WTC11 (cell line): Measurements from ENCODE around the gene KLRC2. TPM values are rescaled to one million over a fixed set of nuclear protein-coding genes. Genes with fewer than 3 reads are reported as not detected.

Experiments used
- ATAC-seq: fragments of 200-7000 bp; cut with Tn5 transposase; 2 replicates; pipeline ENCODE4 v1.10.0; 2021; ENCODE audit warnings: mild to moderate bottlenecking, moderate library complexity
- CTCF ChIA-PET: fragments of 300-600 bp; sonication (Branson Sonifier 250); formaldehyde crosslinking; loops from one replicate; lab custom pipeline; 2021; ENCODE audit warnings: antibody characterized with exemption; lab: Charles Lee
- POLR2A ChIA-PET: fragments of 350-600 bp; sonication (Branson Sonifier 250); formaldehyde crosslinking; loops from one replicate; lab custom pipeline; 2021; ENCODE audit warnings: antibody characterized with exemption; lab: Charles Lee
- DNase-seq: peaks from one replicate; pipeline ENCODE4 v3.0.0; 2021; ENCODE audit warnings: low spot score
- H3K27ac Mint-ChIP-seq: 2 replicates; pipeline ENCODE4 v1.8.0; 2021; ENCODE audit warnings: mixed read lengths
- H3K27me3 Mint-ChIP-seq: 2 replicates; pipeline ENCODE4 v1.8.0; 2021; ENCODE audit warnings: low read depth, mild to moderate bottlenecking, moderate library complexity, mixed read lengths
- H3K36me3 Mint-ChIP-seq: 2 replicates; pipeline ENCODE4 v1.8.0; 2021; ENCODE audit warnings: mixed read lengths
- H3K4me1 Mint-ChIP-seq: 2 replicates; pipeline ENCODE4 v1.8.0; 2022; ENCODE audit warnings: mixed read lengths
- H3K4me3 Mint-ChIP-seq: 2 replicates; pipeline ENCODE4 v1.8.0; 2021; ENCODE audit warnings: mild to moderate bottlenecking, moderate library complexity, mixed read lengths
- H3K9me3 Mint-ChIP-seq: 2 replicates; pipeline ENCODE4 v1.8.0; 2021; ENCODE audit warnings: mixed read lengths
- ATF2 ChIP-seq: sonication (generic); formaldehyde crosslinking; IDR thresholded peaks from 2 replicates; pipeline ENCODE4 v1.8.1; 2022; ENCODE audit warnings: low read depth, missing genetic modification reagents, borderline replicate concordance
- CBFB ChIP-seq: sonication (generic); formaldehyde crosslinking; IDR thresholded peaks from 2 replicates; pipeline ENCODE4 v1.8.1; 2022; ENCODE audit warnings: mild to moderate bottlenecking, low read depth, missing genetic modification reagents
- CREB1 ChIP-seq: sonication (generic); formaldehyde crosslinking; IDR thresholded peaks from 2 replicates; pipeline ENCODE4 v1.8.0; 2023; ENCODE audit warnings: mild to moderate bottlenecking, missing genetic modification reagents
- FOXP1 ChIP-seq: sonication (generic); formaldehyde crosslinking; IDR thresholded peaks from 2 replicates; pipeline ENCODE4 v1.8.0; 2022; ENCODE audit warnings: missing genetic modification reagents, mild to moderate bottlenecking, moderate library complexity, borderline replicate concordance
- GABPB1 ChIP-seq: sonication (generic); formaldehyde crosslinking; IDR thresholded peaks from 2 replicates; pipeline ENCODE4 v1.8.1; 2023; ENCODE audit warnings: mild to moderate bottlenecking, missing genetic modification reagents
- MLX ChIP-seq: sonication (generic); formaldehyde crosslinking; IDR thresholded peaks from 2 replicates; pipeline ENCODE4 v1.8.1; 2023; ENCODE audit warnings: mild to moderate bottlenecking, missing genetic modification reagents, moderate library complexity
- MYBL2 ChIP-seq: sonication (generic); formaldehyde crosslinking; IDR thresholded peaks from 2 replicates; pipeline ENCODE4 v1.8.1; 2023; ENCODE audit warnings: mild to moderate bottlenecking, moderate library complexity, missing genetic modification reagents
- NFATC4 ChIP-seq: fragments of 250-450 bp; sonication (Bioruptor Pico); IDR thresholded peaks from 2 replicates; pipeline ENCODE4 v1.9.0; 2021; ENCODE audit warnings: mild to moderate bottlenecking
- NFYB ChIP-seq: sonication (generic); formaldehyde crosslinking; conservative IDR thresholded peaks from 2 replicates; pipeline ENCODE4 v1.8.0; 2022; ENCODE audit warnings: low read depth, missing genetic modification reagents
- USF1 ChIP-seq: sonication (generic); formaldehyde crosslinking; IDR thresholded peaks from 2 replicates; pipeline ENCODE4 v1.8.0; 2022; ENCODE audit warnings: mild to moderate bottlenecking, missing genetic modification reagents
- ZNF232 ChIP-seq: sonication (generic); formaldehyde crosslinking; IDR thresholded peaks from 2 replicates; pipeline ENCODE4 v1.8.0; 2022; ENCODE audit warnings: mild to moderate bottlenecking, missing genetic modification reagents
- ZNF317 ChIP-seq: sonication (generic); formaldehyde crosslinking; IDR thresholded peaks from 2 replicates; pipeline ENCODE4 v1.8.1; 2023; ENCODE audit warnings: low read depth, mild to moderate bottlenecking, moderate library complexity, missing genetic modification reagents, borderline replicate concordance
- total RNA-seq: library from RNA; stranded (reverse); gene quantifications from 3 replicates; pipeline ENCODE4 v1.2.3, GENCODE V29; 2021
- TF ChIP-seq, protein P1 (sequence below): sonication (generic); formaldehyde crosslinking; conservative IDR thresholded peaks from 2 replicates; pipeline ENCODE4 v1.8.1; 2023; ENCODE audit warnings: mild to moderate bottlenecking, low read depth, missing genetic modification reagents, moderate library complexity
- TF ChIP-seq, protein P2 (sequence below): sonication (generic); formaldehyde crosslinking; IDR thresholded peaks from 2 replicates; pipeline ENCODE4 v1.8.1; 2023; ENCODE audit warnings: mild to moderate bottlenecking, missing genetic modification reagents, borderline replicate concordance
- TF ChIP-seq, protein P3 (sequence below): sonication (generic); formaldehyde crosslinking; IDR thresholded peaks from 2 replicates; pipeline ENCODE4 v1.8.1; 2023; ENCODE audit warnings: mild to moderate bottlenecking, missing genetic modification reagents
- TF ChIP-seq, protein P4 (sequence below): sonication (generic); formaldehyde crosslinking; IDR thresholded peaks from 2 replicates; pipeline ENCODE4 v1.8.0; 2022; ENCODE audit warnings: mild to moderate bottlenecking, missing genetic modification reagents

The KLRC2 gene
- total RNA-seq, 1 experiment from 2014 or later, result not detected

DNA sequence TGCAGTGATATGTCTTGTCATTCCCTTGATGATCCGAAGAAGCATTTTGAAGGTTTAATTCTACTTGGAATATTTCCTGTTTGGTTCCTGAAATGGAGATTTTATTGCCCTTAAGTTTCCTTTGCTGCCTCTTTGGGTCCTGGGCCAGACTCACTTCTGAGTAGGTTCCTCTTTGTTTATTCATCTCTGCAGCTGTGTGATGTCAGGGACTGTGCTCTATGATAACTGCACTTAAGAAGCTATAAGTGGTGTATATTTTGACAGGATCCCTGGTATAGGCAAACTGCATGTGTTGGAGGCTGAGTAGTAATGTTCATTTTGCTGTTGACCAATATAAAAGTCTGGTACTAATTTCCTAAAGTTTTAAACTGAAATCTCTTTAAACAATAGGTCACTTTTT is 26.4 kb downstream of the KLRC2 start, which contains the start of gene KLRC4 (continued):
- TF ChIP-seq, protein P1, sequence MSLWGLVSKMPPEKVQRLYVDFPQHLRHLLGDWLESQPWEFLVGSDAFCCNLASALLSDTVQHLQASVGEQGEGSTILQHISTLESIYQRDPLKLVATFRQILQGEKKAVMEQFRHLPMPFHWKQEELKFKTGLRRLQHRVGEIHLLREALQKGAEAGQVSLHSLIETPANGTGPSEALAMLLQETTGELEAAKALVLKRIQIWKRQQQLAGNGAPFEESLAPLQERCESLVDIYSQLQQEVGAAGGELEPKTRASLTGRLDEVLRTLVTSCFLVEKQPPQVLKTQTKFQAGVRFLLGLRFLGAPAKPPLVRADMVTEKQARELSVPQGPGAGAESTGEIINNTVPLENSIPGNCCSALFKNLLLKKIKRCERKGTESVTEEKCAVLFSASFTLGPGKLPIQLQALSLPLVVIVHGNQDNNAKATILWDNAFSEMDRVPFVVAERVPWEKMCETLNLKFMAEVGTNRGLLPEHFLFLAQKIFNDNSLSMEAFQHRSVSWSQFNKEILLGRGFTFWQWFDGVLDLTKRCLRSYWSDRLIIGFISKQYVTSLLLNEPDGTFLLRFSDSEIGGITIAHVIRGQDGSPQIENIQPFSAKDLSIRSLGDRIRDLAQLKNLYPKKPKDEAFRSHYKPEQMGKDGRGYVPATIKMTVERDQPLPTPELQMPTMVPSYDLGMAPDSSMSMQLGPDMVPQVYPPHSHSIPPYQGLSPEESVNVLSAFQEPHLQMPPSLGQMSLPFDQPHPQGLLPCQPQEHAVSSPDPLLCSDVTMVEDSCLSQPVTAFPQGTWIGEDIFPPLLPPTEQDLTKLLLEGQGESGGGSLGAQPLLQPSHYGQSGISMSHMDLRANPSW (CRISPR knock-in tag), result no peak
- TF ChIP-seq NFYB (CRISPR knock-in tag) (no peak), ZNF232 (CRISPR knock-in tag) (no peak), FOXP1 (no peak), USF1 (no peak), CBFB (CRISPR knock-in tag) (no peak), MYBL2 (no peak)
- TF ChIP-seq, protein P2, sequence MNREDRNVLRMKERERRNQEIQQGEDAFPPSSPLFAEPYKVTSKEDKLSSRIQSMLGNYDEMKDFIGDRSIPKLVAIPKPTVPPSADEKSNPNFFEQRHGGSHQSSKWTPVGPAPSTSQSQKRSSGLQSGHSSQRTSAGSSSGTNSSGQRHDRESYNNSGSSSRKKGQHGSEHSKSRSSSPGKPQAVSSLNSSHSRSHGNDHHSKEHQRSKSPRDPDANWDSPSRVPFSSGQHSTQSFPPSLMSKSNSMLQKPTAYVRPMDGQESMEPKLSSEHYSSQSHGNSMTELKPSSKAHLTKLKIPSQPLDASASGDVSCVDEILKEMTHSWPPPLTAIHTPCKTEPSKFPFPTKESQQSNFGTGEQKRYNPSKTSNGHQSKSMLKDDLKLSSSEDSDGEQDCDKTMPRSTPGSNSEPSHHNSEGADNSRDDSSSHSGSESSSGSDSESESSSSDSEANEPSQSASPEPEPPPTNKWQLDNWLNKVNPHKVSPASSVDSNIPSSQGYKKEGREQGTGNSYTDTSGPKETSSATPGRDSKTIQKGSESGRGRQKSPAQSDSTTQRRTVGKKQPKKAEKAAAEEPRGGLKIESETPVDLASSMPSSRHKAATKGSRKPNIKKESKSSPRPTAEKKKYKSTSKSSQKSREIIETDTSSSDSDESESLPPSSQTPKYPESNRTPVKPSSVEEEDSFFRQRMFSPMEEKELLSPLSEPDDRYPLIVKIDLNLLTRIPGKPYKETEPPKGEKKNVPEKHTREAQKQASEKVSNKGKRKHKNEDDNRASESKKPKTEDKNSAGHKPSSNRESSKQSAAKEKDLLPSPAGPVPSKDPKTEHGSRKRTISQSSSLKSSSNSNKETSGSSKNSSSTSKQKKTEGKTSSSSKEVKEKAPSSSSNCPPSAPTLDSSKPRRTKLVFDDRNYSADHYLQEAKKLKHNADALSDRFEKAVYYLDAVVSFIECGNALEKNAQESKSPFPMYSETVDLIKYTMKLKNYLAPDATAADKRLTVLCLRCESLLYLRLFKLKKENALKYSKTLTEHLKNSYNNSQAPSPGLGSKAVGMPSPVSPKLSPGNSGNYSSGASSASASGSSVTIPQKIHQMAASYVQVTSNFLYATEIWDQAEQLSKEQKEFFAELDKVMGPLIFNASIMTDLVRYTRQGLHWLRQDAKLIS (CRISPR knock-in tag), result no peak
- TF ChIP-seq, protein P3, sequence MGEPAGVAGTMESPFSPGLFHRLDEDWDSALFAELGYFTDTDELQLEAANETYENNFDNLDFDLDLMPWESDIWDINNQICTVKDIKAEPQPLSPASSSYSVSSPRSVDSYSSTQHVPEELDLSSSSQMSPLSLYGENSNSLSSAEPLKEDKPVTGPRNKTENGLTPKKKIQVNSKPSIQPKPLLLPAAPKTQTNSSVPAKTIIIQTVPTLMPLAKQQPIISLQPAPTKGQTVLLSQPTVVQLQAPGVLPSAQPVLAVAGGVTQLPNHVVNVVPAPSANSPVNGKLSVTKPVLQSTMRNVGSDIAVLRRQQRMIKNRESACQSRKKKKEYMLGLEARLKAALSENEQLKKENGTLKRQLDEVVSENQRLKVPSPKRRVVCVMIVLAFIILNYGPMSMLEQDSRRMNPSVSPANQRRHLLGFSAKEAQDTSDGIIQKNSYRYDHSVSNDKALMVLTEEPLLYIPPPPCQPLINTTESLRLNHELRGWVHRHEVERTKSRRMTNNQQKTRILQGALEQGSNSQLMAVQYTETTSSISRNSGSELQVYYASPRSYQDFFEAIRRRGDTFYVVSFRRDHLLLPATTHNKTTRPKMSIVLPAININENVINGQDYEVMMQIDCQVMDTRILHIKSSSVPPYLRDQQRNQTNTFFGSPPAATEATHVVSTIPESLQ (CRISPR knock-in tag), result no peak
- TF ChIP-seq, protein P4, sequence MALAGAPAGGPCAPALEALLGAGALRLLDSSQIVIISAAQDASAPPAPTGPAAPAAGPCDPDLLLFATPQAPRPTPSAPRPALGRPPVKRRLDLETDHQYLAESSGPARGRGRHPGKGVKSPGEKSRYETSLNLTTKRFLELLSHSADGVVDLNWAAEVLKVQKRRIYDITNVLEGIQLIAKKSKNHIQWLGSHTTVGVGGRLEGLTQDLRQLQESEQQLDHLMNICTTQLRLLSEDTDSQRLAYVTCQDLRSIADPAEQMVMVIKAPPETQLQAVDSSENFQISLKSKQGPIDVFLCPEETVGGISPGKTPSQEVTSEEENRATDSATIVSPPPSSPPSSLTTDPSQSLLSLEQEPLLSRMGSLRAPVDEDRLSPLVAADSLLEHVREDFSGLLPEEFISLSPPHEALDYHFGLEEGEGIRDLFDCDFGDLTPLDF (CRISPR knock-in tag), result no peak

DNA sequence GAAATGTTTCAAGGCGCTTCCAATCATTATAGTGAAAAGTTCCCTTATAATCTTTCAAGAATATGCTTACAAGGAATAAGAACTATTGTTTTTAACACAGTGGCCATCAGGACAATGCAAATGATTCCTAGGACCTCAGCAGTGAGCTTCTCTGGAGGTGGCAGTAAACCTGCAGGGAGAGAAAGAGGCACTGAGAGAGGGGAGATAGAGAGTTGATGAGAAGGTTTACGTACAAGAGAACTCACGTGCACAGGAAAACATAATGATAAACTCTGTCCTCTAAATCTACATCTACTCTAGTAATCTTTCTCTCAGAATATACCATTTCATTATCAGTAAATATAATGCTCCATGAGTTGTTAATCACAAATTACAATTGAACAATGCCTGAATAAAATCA is 27.0 kb downstream of the KLRC2 start:
- ATAC-seq (peak; percentile 35; the same call in 1 of the 2 replicates), DNase-seq (no peak)
- H3K27ac Mint-ChIP-seq, result no peak overlapping the region
- 0 out of 2 replicates have a peak, but pooled peaks cover 3% of the 10 kb centered on the region for H3K36me3 Mint-ChIP-seq
- H3K27me3 Mint-ChIP-seq, result no peaks in the 10 kb centered on the region; the same call in 1 of the 2 replicates
- H3K4me1 Mint-ChIP-seq, result peaks cover 17% of the 10 kb centered on the region
- ChIA-PET CTCF (no interaction called here), POLR2A (no interaction called here)
- H3K4me3 Mint-ChIP-seq, result no peak overlapping the region
- peaks cover 8% of the 10 kb centered on the region for H3K9me3 Mint-ChIP-seq
- no peak for TF ChIP-seq MLX (CRISPR knock-in tag)
- TF ChIP-seq, protein P3 (CRISPR knock-in tag), result no peak
- TF ChIP-seq ATF2, result no peak
- no peak for TF ChIP-seq GABPB1
- TF ChIP-seq, protein P1 (CRISPR knock-in tag), result no peak
- TF ChIP-seq NFATC4 (CRISPR knock-in tag), result no peak
- no peak for TF ChIP-seq ZNF317
- no peak for TF ChIP-seq ZNF232 (CRISPR knock-in tag)
- no peak for TF ChIP-seq CREB1 (CRISPR knock-in tag)
